ENCODE data around the gene UNC13C.

DNA sequence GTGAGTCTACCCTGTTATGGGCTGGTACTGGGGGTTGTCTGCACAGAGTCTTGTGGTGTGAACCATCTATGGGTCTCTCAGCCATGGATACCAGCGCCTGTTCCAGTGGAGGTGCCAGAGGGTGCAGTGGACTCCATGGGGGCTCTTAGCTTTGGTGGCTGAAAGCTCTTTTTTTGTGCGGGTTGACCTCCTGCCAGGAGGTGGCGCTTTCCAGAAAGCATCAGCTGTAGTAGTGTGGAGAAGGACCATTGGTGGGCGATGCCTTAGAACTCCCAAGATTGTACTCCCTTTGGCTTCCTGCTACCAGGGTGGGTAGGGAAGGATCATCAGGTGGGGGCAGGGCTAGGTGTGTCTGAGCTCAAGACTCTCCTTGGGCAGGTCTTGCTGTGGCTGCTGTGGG lies 615.9 kb downstream of the UNC13C start:
- TF ChIP-seq EZH2 (IDR thresholded peaks at IDR 0.05; ENCODE audit: borderline replicate concordance, insufficient read depth, low read length, poor library complexity, severe bottlenecking): no peak
- TF ChIP-seq, protein P1, sequence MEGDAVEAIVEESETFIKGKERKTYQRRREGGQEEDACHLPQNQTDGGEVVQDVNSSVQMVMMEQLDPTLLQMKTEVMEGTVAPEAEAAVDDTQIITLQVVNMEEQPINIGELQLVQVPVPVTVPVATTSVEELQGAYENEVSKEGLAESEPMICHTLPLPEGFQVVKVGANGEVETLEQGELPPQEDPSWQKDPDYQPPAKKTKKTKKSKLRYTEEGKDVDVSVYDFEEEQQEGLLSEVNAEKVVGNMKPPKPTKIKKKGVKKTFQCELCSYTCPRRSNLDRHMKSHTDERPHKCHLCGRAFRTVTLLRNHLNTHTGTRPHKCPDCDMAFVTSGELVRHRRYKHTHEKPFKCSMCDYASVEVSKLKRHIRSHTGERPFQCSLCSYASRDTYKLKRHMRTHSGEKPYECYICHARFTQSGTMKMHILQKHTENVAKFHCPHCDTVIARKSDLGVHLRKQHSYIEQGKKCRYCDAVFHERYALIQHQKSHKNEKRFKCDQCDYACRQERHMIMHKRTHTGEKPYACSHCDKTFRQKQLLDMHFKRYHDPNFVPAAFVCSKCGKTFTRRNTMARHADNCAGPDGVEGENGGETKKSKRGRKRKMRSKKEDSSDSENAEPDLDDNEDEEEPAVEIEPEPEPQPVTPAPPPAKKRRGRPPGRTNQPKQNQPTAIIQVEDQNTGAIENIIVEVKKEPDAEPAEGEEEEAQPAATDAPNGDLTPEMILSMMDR (IDR thresholded peaks at IDR 0.05; ENCODE audit: poor library complexity, severe bottlenecking): no peak
- TF ChIP-seq EP300 (conservative IDR thresholded peaks at IDR 0.05; ENCODE audit: poor library complexity, severe bottlenecking): no peak
- TF ChIP-seq POLR2AphosphoS5 (IDR thresholded peaks at IDR 0.05): no peak
- TF ChIP-seq SMC3 (conservative IDR thresholded peaks at IDR 0.05; ENCODE audit: poor library complexity): no peak
- TF ChIP-seq, protein P2, sequence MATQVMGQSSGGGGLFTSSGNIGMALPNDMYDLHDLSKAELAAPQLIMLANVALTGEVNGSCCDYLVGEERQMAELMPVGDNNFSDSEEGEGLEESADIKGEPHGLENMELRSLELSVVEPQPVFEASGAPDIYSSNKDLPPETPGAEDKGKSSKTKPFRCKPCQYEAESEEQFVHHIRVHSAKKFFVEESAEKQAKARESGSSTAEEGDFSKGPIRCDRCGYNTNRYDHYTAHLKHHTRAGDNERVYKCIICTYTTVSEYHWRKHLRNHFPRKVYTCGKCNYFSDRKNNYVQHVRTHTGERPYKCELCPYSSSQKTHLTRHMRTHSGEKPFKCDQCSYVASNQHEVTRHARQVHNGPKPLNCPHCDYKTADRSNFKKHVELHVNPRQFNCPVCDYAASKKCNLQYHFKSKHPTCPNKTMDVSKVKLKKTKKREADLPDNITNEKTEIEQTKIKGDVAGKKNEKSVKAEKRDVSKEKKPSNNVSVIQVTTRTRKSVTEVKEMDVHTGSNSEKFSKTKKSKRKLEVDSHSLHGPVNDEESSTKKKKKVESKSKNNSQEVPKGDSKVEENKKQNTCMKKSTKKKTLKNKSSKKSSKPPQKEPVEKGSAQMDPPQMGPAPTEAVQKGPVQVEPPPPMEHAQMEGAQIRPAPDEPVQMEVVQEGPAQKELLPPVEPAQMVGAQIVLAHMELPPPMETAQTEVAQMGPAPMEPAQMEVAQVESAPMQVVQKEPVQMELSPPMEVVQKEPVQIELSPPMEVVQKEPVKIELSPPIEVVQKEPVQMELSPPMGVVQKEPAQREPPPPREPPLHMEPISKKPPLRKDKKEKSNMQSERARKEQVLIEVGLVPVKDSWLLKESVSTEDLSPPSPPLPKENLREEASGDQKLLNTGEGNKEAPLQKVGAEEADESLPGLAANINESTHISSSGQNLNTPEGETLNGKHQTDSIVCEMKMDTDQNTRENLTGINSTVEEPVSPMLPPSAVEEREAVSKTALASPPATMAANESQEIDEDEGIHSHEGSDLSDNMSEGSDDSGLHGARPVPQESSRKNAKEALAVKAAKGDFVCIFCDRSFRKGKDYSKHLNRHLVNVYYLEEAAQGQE (IDR thresholded peaks at IDR 0.05; ENCODE audit: borderline replicate concordance): no peak
- no peak for TF ChIP-seq TAF1 (IDR thresholded peaks at IDR 0.05; ENCODE audit: low read depth)
- no peak for TF ChIP-seq RAD21 (conservative IDR thresholded peaks at IDR 0.05)

Data from neural cell (in vitro differentiated cells).